ENCODE results near the gene COL4A2.
"Not testable (repeated sequence)": the region's sequence is repeated elsewhere in the genome, so short reads cannot be mapped to it uniquely, and the experiment has no call there.

- not testable (repeated sequence) for TF ChIP-seq ZBTB6 (tag by site-specific recombination; IDR thresholded peaks at IDR 0.05)
- TF ChIP-seq, protein P1, sequence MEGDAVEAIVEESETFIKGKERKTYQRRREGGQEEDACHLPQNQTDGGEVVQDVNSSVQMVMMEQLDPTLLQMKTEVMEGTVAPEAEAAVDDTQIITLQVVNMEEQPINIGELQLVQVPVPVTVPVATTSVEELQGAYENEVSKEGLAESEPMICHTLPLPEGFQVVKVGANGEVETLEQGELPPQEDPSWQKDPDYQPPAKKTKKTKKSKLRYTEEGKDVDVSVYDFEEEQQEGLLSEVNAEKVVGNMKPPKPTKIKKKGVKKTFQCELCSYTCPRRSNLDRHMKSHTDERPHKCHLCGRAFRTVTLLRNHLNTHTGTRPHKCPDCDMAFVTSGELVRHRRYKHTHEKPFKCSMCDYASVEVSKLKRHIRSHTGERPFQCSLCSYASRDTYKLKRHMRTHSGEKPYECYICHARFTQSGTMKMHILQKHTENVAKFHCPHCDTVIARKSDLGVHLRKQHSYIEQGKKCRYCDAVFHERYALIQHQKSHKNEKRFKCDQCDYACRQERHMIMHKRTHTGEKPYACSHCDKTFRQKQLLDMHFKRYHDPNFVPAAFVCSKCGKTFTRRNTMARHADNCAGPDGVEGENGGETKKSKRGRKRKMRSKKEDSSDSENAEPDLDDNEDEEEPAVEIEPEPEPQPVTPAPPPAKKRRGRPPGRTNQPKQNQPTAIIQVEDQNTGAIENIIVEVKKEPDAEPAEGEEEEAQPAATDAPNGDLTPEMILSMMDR (tag by site-specific recombination; IDR thresholded peaks at IDR 0.05): not testable (repeated sequence)
Measured at GRCh38 chr13:110453091-110453490, 146.0 kb downstream of the COL4A2 start.
